ENCODE data around the gene SPINK1. TPM values are rescaled to one million over a fixed set of nuclear protein-coding genes. Genes with fewer than 3 reads are reported as not detected.
"Not testable (repeated sequence)": the region's sequence is repeated elsewhere in the genome, so short reads cannot be mapped to it uniquely, and the experiment has no call there.

The SPINK1 gene
- total RNA-seq, 1 donor from 2014 or later: 4,017 TPM

GRCh38 chr5:147809830-147810666, 21.4 kb downstream of the SPINK1 start:
- no peak for DNase-seq (ENCODE audit: low spot score)

DNA sequence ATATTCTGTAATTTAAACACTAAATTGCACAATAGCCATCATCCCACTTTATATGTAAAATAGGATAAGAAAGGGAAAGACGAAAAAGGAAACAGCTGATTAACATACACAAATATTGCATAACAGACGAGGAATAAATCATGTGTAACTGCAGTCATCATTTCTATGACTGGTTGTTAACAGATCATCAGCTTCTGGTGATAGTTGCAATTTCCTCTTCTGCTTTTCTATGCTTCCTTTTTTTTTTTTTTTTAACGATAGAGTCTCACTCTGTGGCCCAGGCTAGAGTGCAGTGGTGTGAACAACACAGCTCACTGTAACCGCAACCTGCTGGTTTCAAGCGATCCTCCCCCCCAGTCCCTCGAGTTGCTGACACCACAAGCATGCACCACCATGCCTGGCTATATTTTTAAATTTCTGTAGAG, 26.4 kb downstream of the SPINK1 start:
- no peak for DNase-seq (ENCODE audit: low spot score)

DNA sequence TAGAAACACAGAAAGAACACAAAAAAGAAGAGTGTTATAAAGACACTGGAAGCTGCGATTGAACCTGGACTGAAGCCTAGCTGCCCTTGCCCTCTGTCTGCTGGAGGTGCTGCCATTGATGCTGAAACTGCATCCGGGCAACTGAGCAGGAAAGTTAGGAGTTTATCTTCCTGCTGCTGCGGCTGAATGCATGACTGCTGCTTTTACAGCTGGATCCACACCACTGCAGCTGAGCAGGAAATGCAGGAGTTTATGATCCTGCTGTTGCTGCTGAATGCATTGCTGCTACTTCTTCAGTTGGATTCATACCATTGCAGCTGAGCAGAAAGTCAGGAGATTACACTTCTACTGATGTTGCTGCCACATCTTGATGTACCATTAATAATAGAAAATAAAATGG, 27.1 kb downstream of the SPINK1 start:
- no peak for DNase-seq (ENCODE audit: low spot score)

DNA sequence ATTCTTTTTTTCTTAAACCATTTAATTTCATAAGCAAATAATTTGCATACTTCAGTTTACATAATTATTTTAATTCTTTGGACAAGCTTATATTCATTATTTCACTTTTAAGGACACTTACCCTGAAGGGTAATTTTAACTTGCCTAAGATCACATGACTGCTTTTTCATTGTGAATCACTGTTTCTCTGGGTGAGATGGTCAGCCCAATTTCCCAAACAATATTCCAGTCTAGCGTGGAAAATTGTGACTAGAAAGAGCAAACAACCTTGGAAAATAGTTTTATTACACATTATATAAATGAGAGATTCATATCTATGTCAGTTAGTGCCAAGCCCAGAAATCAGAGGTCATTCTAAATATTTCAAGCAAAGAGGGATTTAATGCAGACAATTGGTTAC, 27.5 kb downstream of the SPINK1 start:
- DNase-seq (ENCODE audit: low spot score): no peak

DNA sequence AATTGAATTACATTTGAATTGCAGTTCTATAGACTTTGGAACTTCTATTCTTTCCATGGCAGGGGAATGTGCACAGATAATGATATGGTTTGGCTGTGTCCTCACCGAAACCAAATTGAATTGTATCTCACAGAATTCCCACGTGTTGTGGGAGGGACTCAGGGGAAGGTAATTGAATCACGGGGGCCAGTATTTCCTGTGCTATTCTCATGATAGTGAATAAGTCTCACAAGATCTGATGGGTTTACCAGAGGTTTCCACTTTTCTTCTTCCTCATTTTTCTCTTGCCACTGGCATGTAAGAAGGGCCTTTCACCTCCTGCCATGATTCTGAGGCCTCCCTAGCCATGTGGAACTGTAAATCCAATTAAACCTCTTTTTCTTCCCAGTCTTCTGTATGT, 28.3 kb downstream of the SPINK1 start:
- DNase-seq (ENCODE audit: low spot score): not testable (repeated sequence)

DNA sequence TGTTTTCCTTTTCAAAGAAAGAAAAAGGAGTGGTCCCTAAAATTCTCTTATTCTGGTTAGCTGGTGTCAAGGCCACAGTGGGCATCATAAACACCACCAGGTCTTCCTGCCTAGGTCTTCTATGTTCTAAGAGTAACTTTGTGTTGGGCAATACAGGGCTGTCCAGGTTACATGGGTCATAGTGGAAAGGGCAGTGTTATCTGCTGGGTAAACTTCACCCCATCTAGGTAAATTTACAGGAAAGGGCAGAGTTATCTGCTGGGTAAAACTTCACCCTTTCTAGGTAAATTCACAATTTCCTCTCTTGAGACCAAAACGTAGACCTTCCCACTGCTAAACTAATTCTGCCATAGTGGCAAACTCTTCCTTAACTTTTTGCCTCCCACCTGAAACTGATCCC, 30.0 kb downstream of the SPINK1 start:
- no peak for DNase-seq (ENCODE audit: low spot score)

DNA sequence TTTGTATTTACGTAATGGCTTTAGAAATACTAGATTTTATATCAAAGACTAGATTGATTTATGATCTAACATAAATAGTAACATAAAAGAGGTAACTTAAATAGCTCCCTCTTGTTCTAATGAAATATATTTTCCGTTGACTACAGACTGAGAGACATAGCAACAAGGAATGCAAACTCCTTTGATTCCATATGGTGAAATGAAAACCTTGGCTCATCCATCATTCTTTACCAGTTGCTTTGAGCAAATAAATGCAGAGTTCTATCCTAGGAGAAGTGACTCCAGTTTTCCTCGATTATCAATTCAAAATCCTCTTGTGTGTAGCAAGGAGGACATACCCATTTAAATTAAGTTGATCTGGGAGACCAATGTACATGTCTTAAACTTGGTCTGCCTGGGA, 31.0 kb downstream of the SPINK1 start:
- DNase-seq (ENCODE audit: low spot score): no peak

- no peak for DNase-seq (ENCODE audit: low spot score)
These were observed 34.7 kb downstream of the SPINK1 start for GRCh38 chr5:147796556-147797308.

- DNase-seq (ENCODE audit: low spot score): no peak
These were observed 40.3 kb downstream of the SPINK1 start for GRCh38 chr5:147791181-147791580.

- no peak for DNase-seq (ENCODE audit: low spot score)
These were observed 41.7 kb downstream of the SPINK1 start for GRCh38 chr5:147789820-147790219.

DNA sequence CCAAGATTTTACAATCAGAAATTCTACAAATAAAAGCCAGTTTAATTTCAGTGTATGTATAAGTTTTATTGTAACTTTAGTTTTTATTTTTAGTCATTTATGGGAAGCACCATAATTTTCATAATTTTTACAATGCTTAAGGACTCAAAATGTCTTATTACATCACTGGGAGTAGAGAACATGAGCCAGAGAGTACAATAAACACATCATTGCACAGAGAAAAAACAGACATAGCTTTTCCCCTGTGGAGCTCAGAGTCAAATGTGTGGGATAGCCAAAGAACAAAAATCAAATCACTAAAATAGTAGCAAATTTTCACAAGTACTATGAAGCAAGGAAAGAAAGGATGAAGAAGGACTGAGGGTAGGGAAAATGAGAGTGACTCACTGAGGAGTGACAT, 43.4 kb downstream of the SPINK1 start:
- no peak for DNase-seq (ENCODE audit: low spot score)

DNA sequence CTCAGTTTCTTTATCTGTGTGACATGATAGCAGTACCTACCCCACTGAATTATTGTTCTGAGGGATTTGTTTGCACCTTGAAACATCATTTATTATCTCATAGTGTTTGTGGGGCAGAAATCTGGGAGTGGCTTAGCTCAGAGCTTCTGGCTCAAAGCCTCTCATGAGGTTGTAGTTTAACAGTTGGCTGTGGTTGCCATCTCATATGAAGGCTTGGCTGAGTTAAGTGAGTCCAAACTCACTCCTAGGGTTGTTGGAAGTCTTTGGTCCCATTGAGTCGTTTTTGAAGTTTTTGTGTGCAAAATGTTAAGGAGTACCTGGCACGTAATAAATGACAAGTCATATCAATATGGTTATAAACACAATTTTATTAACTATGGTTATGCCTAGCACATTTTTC, 45.3 kb downstream of the SPINK1 start:
- DNase-seq (ENCODE audit: low spot score): no peak

GRCh38 chr5:147784146-147784987, 47.1 kb downstream of the SPINK1 start:
- DNase-seq (ENCODE audit: low spot score): no peak

DNA sequence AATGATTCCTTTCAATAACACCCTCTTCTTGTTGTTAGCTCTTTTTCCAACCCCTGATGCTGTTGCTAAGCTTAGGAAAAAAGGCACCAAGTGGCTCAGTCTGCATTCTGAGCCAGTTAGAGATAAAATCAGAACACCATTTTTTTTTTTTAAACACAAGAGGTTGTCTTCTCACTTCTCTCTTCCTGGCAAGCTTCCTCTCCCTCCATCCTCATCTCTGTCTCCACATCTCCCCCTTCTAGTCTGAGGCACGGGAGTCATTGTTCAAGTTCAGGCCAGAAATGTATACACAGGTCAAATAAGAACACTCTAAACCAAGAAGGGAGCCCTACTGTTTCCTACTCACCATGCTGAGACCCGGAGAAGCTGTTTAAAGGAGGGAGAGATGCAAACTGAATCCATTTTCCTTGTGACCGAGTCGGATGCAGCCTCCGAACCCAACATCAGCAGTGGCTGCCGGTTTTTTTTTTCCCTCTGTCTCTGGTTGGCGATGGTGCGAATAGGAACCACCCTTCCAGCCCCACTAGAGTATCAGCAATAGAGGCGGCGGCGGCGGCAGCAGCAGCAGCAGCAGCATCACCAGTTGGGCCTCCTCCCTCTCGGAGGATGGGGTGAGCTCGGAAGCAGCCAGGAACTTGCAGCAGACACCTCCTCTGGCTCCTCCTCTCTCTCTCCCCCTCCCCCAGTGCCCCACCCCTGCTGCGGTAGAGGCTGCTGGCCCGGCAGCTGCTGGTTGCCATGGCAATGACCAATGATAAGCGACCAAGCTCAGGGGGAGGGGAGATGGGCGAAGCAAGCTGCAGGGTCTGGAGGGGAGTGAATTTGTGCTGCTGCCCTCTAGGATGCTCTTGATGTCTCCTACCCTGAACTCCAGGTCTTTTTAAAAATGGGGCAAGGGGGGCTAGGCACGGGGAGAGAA, 49.1 kb downstream of the SPINK1 start, which contains the start of gene JAKMIP2:
Gene JAKMIP2 (minus strand): TSS at position 619 of the 919 bp plus-strand sequence. CDS start 110,922 bp downstream, outside the sequence.
- DNase-seq (ENCODE audit: low spot score): peak; percentile 67

DNA sequence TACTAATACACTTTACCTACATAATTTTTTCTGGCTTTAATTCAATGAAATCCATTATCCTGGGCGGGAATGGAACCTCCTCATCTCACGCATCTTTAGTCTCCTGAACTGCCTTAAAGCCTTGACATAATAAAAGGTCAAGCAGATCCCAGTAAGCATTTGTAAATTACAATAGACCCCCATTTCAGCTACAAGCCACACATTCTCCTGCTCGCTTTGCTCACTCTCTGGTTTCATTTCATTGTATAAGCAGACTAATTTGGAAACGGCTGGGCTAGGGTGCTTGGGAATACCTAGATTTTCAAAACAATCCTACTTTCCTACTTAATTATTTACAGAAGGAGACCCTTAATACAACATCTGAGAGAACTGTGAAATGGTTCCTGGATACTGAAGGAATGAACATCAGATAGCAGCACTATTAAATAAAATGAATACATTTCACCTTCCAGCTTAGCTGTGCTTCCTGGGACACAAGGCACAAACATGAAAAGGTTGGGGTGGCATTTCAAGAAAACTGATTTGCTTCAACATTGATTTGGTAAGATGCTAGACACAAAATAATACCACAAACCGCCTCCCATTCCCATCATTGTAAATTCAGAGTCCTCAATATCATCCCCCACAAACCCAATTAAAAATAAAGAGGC, 50.4 kb downstream of the SPINK1 start:
- DNase-seq (ENCODE audit: low spot score): no peak

GRCh38 chr5:147779694-147780093, 51.8 kb downstream of the SPINK1 start:
- no peak for DNase-seq (ENCODE audit: low spot score)

DNA sequence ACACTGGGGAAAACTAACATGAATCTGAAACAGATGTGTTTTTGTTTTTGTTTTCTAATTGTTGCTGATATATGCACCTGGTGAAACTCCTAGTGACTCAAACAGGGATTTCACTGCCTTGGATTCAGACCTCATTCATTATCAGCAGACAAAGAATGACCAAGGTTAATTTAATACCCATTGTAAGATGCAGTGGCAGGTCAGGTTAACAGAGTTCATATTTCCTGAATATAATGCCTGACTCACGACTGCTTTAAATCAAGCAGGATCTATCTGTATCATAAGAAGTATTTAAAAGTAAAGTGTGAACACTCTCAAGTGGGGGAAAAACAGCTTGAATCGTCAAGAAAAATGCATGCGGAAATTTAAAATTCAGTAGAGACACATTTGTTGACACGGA, 54.5 kb downstream of the SPINK1 start:
- DNase-seq (ENCODE audit: low spot score): no peak

All from ureter (tissue), 1 donor.